Brain pericyte (primary cell): Measurements from ENCODE around the gene DAAM2.

Experiments used
- DNase-seq: peaks from one replicate; pipeline ENCODE4 v3.0.0-alpha.2; 2012; ENCODE audit warnings: low read depth, low spot score

Gene DAAM2

GRCh38 chr6:39791850-39792539 lies at the start of gene DAAM2:
DAAM2 (plus strand) TSS chr6:39792376; CDS start chr6:39856303, 63,927 bp downstream.
- no peak for DNase-seq

GRCh38 chr6:39746795-39747194 lies 45.4 kb upstream of the DAAM2 start:
- DNase-seq: no peak

- no peak for DNase-seq
Measured at GRCh38 chr6:39752835-39753724, 39.1 kb upstream of the DAAM2 start.

- no peak for DNase-seq
Measured at GRCh38 chr6:39753725-39754045, 38.5 kb upstream of the DAAM2 start.

GRCh38 chr6:39754514-39755115 lies 37.6 kb upstream of the DAAM2 start:
- DNase-seq: no peak

GRCh38 chr6:39755231-39755630 lies 36.9 kb upstream of the DAAM2 start:
- no peak for DNase-seq

- no peak for DNase-seq
Measured at GRCh38 chr6:39756582-39756981, 35.6 kb upstream of the DAAM2 start.

- no peak for DNase-seq
Measured at GRCh38 chr6:39758905-39759605, 33.1 kb upstream of the DAAM2 start.

GRCh38 chr6:39760226-39760952 lies 31.8 kb upstream of the DAAM2 start:
- no peak for DNase-seq

- no peak for DNase-seq
Measured at GRCh38 chr6:39765508-39766065, 26.6 kb upstream of the DAAM2 start.

- DNase-seq: no peak
Measured at GRCh38 chr6:39769012-39769411, 23.2 kb upstream of the DAAM2 start.

- DNase-seq: no peak
Measured at GRCh38 chr6:39770446-39770845, 21.7 kb upstream of the DAAM2 start.

GRCh38 chr6:39772559-39773273 lies 19.5 kb upstream of the DAAM2 start:
- DNase-seq: no peak

GRCh38 chr6:39773782-39774181 lies 18.4 kb upstream of the DAAM2 start:
- no peak for DNase-seq

GRCh38 chr6:39776581-39776980 lies 15.6 kb upstream of the DAAM2 start:
- DNase-seq: no peak

- DNase-seq: no peak
Measured at GRCh38 chr6:39777218-39777617, 15.0 kb upstream of the DAAM2 start.

- no peak for DNase-seq
Measured at GRCh38 chr6:39777661-39778060, 14.5 kb upstream of the DAAM2 start.

- no peak for DNase-seq
Measured at GRCh38 chr6:39778581-39779255, 13.5 kb upstream of the DAAM2 start.

- DNase-seq: no peak
Measured at GRCh38 chr6:39785281-39785680, 6.9 kb upstream of the DAAM2 start.

GRCh38 chr6:39786649-39787048 lies 5.5 kb upstream of the DAAM2 start:
- DNase-seq: no peak
